Ovary (tissue), 9 donors: ENCODE results near the gene RNF44. TPM values are rescaled to one million over a fixed set of nuclear protein-coding genes. Genes with fewer than 3 reads are reported as not detected.
A peak's percentile ranks its signal among the peaks of the same experiment; 100 is the strongest.

Experiments
- DNase-seq, 5 donors: peaks; one replicate each; pipeline ENCODE4 v3.0.0-alpha.2; 2019 to 2020
- H3K27ac ChIP-seq, 2 donors: fragments of 200-600 bp; one replicate each; pipeline versions ENCODE4 v1.5.1 to v1.8.0; 2019 to 2022
- H3K27me3 ChIP-seq: fragments of 200-600 bp; one replicate; pipeline ENCODE4 v1.8.0; 2022
- H3K36me3 ChIP-seq: fragments of 200-600 bp; sonication (generic); one replicate; pipeline ENCODE4 v1.5.1; 2019
- H3K4me1 ChIP-seq: one replicate; pipeline ENCODE4 v1.8.1; 2013; ENCODE audit warnings: mild to moderate bottlenecking, moderate library complexity; ENCODE audit not compliant: insufficient read depth
- H3K4me3 ChIP-seq: fragments of 200-600 bp; sonication (generic); one replicate; pipeline ENCODE4 v1.5.1; 2017
- H3K9me3 ChIP-seq, 2 donors: fragments of 200-600 bp in 1 of 2; sonication (generic) in 1 of 2; one replicate each; pipeline versions ENCODE4 v1.5.1 to v1.8.1; 2013 to 2019; ENCODE audit warnings: mild to moderate bottlenecking in 1 of 2, moderate library complexity in 1 of 2
- EP300 ChIP-seq: sonication (generic); formaldehyde crosslinking; IDR thresholded peaks from one replicate; pipeline ENCODE4 v1.6.1; 2017; ENCODE audit warnings: antibody characterized with exemption
- POLR2A ChIP-seq: fragments of 450-650 bp; IDR thresholded peaks from one replicate; pipeline ENCODE4 v1.6.1; 2017; ENCODE audit warnings: antibody characterized with exemption, mild to moderate bottlenecking, moderate library complexity
- WGBS, 3 donors: extraction: QIAGEN DNeasy Blood & Tissue Kit in 1 of 3; methylation state at CpG; one replicate each; pipeline versions ENCODE4 v1.1.5 to v1.1.7; 2013 to 2017; 5-methylcytosine and 5-hydroxymethylcytosine counted together
- intact Hi-C, 4 donors: fragments of 100-400 bp; cut with DNase I; formaldehyde crosslinking; loops; one replicate each; pipeline versions ENCODE4 v1.11.0 to v1.15.1; 2022 to 2023
- polyA plus RNA-seq, 2 donors: library from polyadenylated mRNA; stranded (reverse); fragments of 200-250 nt in 1 of 2; fragments of 350-450 nt in 1 of 2; fragmentation: Illumina TruSeq in 1 of 2; extraction: RNeasy Lipid Tissue Mini Kit (QIAGEN cat#74804) in 1 of 2; gene quantifications; one replicate each; pipeline ENCODE4 v1.2.3, GENCODE V29; 2013 to 2014
- total RNA-seq, 7 donors: library from RNA; depleted of rRNA in 2 of 7; stranded (reverse); fragments of >200 nt in 2 of 7; fragmentation: NEBNext Ultra II Directional in 3 of 7; extraction: Animal tissue kit (Norgen Biotek cat#: 25700) in 3 of 7; gene quantifications; one replicate each; pipeline versions ENCODE4 v1.1.0 to v1.2.4, GENCODE V29; 2016 to 2023
- TF ChIP-seq, protein P1 (sequence below), 3 donors: fragments of 450-650 bp in 2 of 3; fragments of 200-600 bp in 1 of 3; IDR thresholded peaks; one replicate each; pipeline versions ENCODE4 v1.5.1 to v1.8.0; 2016 to 2022; ENCODE audit warnings: antibody characterized with exemption in 3 of 3, mild to moderate bottlenecking in 1 of 3
- donor health status: DM: no; HTN: no; CAD: no; lungs with moderate emphysema.
- donor health status: DM: no; HTN: no; CAD: no.
- donor health status: Bipolar disorder and iron deficiency.
- donor health status: DM: yes; HTN: yes; CAD: no.
- donor health status: DM: no; HTN: no; CAD: no.
- donor health status: DM: yes; HTN: yes; CAD: no.

Gene RNF44
- total and polyA plus RNA-seq, 9 donors = 9.2 to 44.7 (median 30.2) TPM

DNA sequence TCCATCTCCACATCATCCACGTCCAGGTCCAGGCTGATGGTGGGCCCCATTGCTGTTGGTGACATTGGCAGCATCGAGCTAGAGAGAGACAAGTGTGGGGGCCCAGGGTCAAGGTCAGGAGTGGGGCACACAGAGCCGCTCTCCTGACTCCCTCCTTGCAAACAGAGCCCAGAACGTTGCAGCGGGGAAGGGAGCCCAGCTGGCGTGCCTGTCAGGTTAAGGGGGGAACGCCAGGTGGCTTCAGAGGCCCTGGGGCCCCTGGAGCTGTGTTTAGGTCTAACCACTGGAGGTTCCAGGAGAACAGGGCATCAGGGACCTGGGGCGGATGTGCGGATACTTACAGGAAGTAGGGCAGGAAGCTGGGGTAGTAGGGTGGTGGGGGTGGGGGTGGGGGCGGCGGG lies 7.5 kb downstream of the RNF44 start:
- no peak for DNase-seq
- Histone ChIP-seq H3K27me3 (no peaks in the 10 kb centered on the region), H3K4me3 (no peak overlapping the region), H3K9me3 (no peaks in the 10 kb centered on the region), H3K27ac (no peak overlapping the region), H3K36me3 (no peaks in the 10 kb centered on the region), H3K4me1 (peaks cover 14% of the 10 kb centered on the region)
- WGBS, 3 donors = 71 to 81% (median 71%) methylated on average over 11 of the region's 11 CpGs
- intact Hi-C loops = no loop called here
- TF ChIP-seq EP300 (no peak), POLR2A (no peak)

DNA sequence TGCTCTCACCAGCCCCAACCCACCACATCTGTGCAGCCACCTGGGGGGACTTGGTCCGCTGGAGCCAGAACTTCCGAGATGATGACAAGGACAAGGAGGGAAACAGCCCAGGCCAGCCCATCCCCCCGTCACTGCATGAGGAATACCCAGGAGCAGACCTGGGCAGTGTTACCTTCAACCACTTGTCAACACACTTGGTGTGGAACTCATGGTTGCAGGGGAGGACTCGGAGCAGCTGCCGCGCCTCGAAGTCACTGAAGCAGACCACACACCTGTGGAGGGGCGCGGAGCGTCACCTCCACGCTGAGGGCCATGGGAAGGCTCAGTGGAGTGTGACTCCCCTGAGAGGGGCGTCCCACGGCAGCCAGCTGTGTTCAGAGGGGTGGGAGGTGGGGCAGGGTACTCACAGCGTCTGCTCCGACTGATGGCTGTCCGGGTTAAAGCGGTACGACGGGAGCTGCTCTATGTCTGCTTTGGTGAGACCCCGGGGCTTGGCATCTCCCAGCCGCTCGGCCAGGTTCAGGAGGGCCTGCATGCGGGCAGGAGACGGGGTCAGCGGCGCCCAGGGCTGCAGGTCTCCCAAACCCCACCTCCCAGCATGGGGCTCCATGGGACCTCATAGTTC lies 8.0 kb downstream of the RNF44 start:
- WGBS, 3 donors = 90 to 92% (median 91%) methylated on average over 24 to 26 of the region's 26 CpGs
- TF ChIP-seq POLR2A = no peak
- no peak for TF ChIP-seq EP300
- TF ChIP-seq, protein P1, sequence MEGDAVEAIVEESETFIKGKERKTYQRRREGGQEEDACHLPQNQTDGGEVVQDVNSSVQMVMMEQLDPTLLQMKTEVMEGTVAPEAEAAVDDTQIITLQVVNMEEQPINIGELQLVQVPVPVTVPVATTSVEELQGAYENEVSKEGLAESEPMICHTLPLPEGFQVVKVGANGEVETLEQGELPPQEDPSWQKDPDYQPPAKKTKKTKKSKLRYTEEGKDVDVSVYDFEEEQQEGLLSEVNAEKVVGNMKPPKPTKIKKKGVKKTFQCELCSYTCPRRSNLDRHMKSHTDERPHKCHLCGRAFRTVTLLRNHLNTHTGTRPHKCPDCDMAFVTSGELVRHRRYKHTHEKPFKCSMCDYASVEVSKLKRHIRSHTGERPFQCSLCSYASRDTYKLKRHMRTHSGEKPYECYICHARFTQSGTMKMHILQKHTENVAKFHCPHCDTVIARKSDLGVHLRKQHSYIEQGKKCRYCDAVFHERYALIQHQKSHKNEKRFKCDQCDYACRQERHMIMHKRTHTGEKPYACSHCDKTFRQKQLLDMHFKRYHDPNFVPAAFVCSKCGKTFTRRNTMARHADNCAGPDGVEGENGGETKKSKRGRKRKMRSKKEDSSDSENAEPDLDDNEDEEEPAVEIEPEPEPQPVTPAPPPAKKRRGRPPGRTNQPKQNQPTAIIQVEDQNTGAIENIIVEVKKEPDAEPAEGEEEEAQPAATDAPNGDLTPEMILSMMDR (IDR thresholded peaks at IDR 0.05) = no peak

DNA sequence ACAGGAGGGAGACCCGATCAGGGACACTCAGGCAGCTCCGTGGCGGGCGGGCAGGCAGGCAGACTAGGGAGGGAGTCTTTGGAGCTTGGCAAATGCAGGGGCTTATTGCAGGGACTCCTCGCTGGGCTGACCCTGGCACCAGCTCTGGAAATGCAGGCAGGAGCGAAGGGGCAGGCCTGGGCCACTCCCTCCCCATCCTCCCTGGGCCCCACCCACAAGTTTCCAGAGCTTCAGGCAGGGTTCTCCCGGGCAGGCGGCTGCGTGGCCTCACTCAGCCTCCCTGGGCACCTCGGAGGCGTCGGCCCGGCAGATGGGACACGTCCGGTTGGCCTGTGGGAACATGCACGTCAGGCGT lies 8.5 kb downstream of the RNF44 start:
- H3K36me3 ChIP-seq = no peaks in the 10 kb centered on the region
- no peak for DNase-seq
- H3K9me3 ChIP-seq = no peaks in the 10 kb centered on the region
- intact Hi-C loops = no loop called here
- H3K27me3 ChIP-seq = no peaks in the 10 kb centered on the region
- peaks cover 5% of the 10 kb centered on the region for H3K4me1 ChIP-seq
- H3K27ac ChIP-seq = no peak overlapping the region
- WGBS, 3 donors = 71 to 82% (median 76%) methylated on average over 14 to 17 of the region's 17 CpGs
- H3K4me3 ChIP-seq = no peak overlapping the region
- TF ChIP-seq POLR2A (no peak), EP300 (no peak)
- TF ChIP-seq, protein P1 (IDR thresholded peaks at IDR 0.05) = no peak

More for the DNA sequence above, 8.0 kb downstream of the RNF44 start:
- H3K4me3 ChIP-seq = no peak overlapping the region
- peaks cover 10% of the 10 kb centered on the region for H3K4me1 ChIP-seq
- no peaks in the 10 kb centered on the region for H3K9me3 ChIP-seq
- no peaks in the 10 kb centered on the region for H3K27me3 ChIP-seq
- H3K27ac ChIP-seq = no peak overlapping the region
- no peak for DNase-seq
- no peaks in the 10 kb centered on the region for H3K36me3 ChIP-seq
- intact Hi-C loops = no loop called here

DNA sequence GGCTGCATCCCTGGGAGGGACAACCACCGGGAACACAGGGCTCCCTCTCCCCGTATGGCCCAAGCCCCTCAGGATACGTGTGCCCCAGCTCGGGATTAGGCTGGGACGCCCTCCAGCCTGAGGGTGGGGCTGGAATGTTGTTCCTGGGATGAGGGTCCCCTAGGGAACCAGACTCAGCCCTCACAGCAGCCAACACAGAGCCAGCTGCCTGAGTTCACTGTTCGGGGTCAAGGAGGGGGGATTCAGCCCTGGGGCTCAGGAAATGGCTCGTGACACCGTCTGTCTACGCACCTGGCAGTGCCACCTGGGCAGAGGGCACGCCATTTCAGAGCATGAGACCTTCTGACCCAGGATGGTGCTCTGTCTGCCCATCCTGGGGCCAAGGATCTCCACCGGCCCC lies 8.9 kb downstream of the RNF44 start:
- peaks cover 3% of the 10 kb centered on the region for H3K4me1 ChIP-seq
- H3K4me3 ChIP-seq = no peak overlapping the region
- intact Hi-C loops = no loop called here
- no peaks in the 10 kb centered on the region for H3K27me3 ChIP-seq
- peak in 1 of 5 donors; percentile 49 for DNase-seq
- no peak overlapping the region for H3K27ac ChIP-seq
- TF ChIP-seq, protein P1 (IDR thresholded peaks at IDR 0.05) = no peak
- no peak for TF ChIP-seq POLR2A
- no peak for TF ChIP-seq EP300
- no peaks in the 10 kb centered on the region for H3K36me3 ChIP-seq
- H3K9me3 ChIP-seq = no peaks in the 10 kb centered on the region
- 68 to 72% (median 69%) methylated on average over 10 to 11 of the region's 11 CpGs for WGBS, 3 donors
